Testis (tissue), 3 donors: Measurements from ENCODE around the gene PRKAG1. TPM values are rescaled to one million over a fixed set of nuclear protein-coding genes. Genes with fewer than 3 reads are reported as not detected.
A peak's percentile ranks its signal among the peaks of the same experiment; 100 is the strongest.

ENCODE experiments used
- DNase-seq: peaks from one replicate; pipeline ENCODE4 v3.0.0-alpha.2; 2019
- H3K27ac ChIP-seq, 2 donors: fragments of 200-600 bp; sonication (generic); one replicate each; pipeline ENCODE4 v1.5.1; 2019
- H3K27me3 ChIP-seq: fragments of 200-600 bp; sonication (generic); one replicate; pipeline ENCODE4 v1.5.1; 2019
- H3K36me3 ChIP-seq: fragments of 200-600 bp; sonication (generic); one replicate; pipeline ENCODE4 v1.5.1; 2017; ENCODE audit warnings: low read depth; ENCODE audit errors: missing control alignments
- H3K4me1 ChIP-seq: fragments of 200-600 bp; sonication (generic); one replicate; pipeline ENCODE4 v1.5.1; 2019
- H3K4me3 ChIP-seq, 2 donors: fragments of 200-600 bp; sonication (generic); one replicate each; pipeline ENCODE4 v1.5.1; 2017 to 2019
- H3K9me3 ChIP-seq: fragments of 200-600 bp; sonication (generic); one replicate; pipeline ENCODE4 v1.5.1; 2017
- POLR2A ChIP-seq: fragments of 450-650 bp; IDR thresholded peaks from one replicate; pipeline ENCODE4 v1.6.1; 2017; ENCODE audit warnings: antibody characterized with exemption, mild to moderate bottlenecking, moderate library complexity
- WGBS, 2 donors: methylation state at CpG; one replicate each; pipeline ENCODE4 v1.1.5; 2018; 5-methylcytosine and 5-hydroxymethylcytosine counted together
- intact Hi-C: fragments of 100-400 bp; cut with DNase I; formaldehyde crosslinking; loops from one replicate; pipeline ENCODE4 v1.15.1; 2023; ENCODE audit warnings: low total_unique reads
- polyA plus RNA-seq: library from polyadenylated mRNA; stranded (reverse); fragments of 350-450 nt; fragmentation: Illumina TruSeq; extraction: RNeasy Lipid Tissue Mini Kit (QIAGEN cat#74804); gene quantifications from one replicate; pipeline ENCODE4 v1.2.3, GENCODE V29; 2014; ENCODE audit warnings: low read depth, low replicate concordance; ENCODE audit not compliant: insufficient read depth
- total RNA-seq, 2 donors: library from RNA; depleted of rRNA; stranded (reverse); fragments of >200 nt; gene quantifications; one replicate each; pipeline ENCODE4 v1.2.3, GENCODE V29; 2016
- TF ChIP-seq, protein P1 (sequence below), 3 experiments: fragments of 450-650 bp in 2 of 3; fragments of 200-600 bp in 1 of 3; sonication (generic) in 1 of 3; IDR thresholded peaks; one replicate each; pipeline ENCODE4 v1.5.1; 2016 to 2019; ENCODE audit warnings: antibody characterized with exemption in 3 of 3, mild to moderate bottlenecking in 2 of 3, moderate library complexity in 1 of 3

The PRKAG1 gene
- total and polyA plus RNA-seq, 3 donors from 2014 or later, result 52.7 to 80.7 (median 59.6) TPM

- no peak for DNase-seq
- Histone ChIP-seq H3K27me3 (no peaks in the 10 kb centered on the region), H3K4me1 (peaks cover 27% of the 10 kb centered on the region), H3K27ac (no peak overlapping the region), H3K9me3 (no peaks in the 10 kb centered on the region), H3K36me3 (no peaks in the 10 kb centered on the region), H3K4me3 (no peak overlapping the region)
- intact Hi-C loops, result no loop called here
- WGBS, 2 donors, result 55 to 70% methylated on average over 6 of the region's 6 CpGs
- no peak for TF ChIP-seq POLR2A
- TF ChIP-seq, protein P1, sequence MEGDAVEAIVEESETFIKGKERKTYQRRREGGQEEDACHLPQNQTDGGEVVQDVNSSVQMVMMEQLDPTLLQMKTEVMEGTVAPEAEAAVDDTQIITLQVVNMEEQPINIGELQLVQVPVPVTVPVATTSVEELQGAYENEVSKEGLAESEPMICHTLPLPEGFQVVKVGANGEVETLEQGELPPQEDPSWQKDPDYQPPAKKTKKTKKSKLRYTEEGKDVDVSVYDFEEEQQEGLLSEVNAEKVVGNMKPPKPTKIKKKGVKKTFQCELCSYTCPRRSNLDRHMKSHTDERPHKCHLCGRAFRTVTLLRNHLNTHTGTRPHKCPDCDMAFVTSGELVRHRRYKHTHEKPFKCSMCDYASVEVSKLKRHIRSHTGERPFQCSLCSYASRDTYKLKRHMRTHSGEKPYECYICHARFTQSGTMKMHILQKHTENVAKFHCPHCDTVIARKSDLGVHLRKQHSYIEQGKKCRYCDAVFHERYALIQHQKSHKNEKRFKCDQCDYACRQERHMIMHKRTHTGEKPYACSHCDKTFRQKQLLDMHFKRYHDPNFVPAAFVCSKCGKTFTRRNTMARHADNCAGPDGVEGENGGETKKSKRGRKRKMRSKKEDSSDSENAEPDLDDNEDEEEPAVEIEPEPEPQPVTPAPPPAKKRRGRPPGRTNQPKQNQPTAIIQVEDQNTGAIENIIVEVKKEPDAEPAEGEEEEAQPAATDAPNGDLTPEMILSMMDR (IDR thresholded peaks at IDR 0.05), result no peak
Measured at GRCh38 chr12:48982397-48983080, 36.0 kb downstream of the PRKAG1 start.

GRCh38 chr12:48981757-48982157 is 36.8 kb downstream of the PRKAG1 start:
- H3K27ac ChIP-seq, result no peak overlapping the region
- WGBS, 2 donors, result 6 to 9% methylated on average over 13 of the region's 13 CpGs
- no peaks in the 10 kb centered on the region for H3K36me3 ChIP-seq
- H3K4me3 ChIP-seq, result peak overlapping the region in 1 of 2 donors; percentile 30
- no peak for DNase-seq
- H3K4me1 ChIP-seq, result peaks cover 27% of the 10 kb centered on the region
- intact Hi-C loops, result no loop called here
- TF ChIP-seq, protein P1 (IDR thresholded peaks at IDR 0.05), result no peak
- no peak for TF ChIP-seq POLR2A
- H3K9me3 ChIP-seq, result no peaks in the 10 kb centered on the region
- no peaks in the 10 kb centered on the region for H3K27me3 ChIP-seq

DNA sequence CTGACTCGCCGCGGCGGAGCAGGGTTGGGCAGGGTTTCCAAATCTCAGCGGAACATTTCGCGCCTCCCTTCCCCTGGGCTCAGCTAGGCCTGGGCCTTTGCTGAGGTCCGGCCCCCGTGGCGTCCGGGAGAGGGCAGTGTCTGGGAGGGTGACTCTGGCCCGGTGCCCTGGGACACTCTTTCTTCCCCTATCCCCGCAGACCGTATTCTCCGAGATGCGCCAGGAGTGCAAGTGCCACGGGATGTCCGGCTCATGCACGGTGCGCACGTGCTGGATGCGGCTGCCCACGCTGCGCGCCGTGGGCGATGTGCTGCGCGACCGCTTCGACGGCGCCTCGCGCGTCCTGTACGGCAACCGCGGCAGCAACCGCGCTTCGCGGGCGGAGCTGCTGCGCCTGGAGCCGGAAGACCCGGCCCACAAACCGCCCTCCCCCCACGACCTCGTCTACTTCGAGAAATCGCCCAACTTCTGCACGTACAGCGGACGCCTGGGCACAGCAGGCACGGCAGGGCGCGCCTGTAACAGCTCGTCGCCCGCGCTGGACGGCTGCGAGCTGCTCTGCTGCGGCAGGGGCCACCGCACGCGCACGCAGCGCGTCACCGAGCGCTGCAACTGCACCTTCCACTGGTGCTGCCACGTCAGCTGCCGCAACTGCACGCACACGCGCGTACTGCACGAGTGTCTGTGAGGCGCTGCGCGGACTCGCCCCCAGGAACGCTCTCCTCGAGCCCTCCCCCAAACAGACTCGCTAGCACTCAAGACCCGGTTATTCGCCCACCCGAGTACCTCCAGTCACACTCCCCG is 37.4 kb downstream of the PRKAG1 start:
- 0 to 4% methylated on average over 44 to 91 of the region's 91 CpGs for WGBS, 2 donors
- Histone ChIP-seq H3K27me3 (no peaks in the 10 kb centered on the region), H3K27ac (no peak overlapping the region), H3K4me1 (peaks cover 27% of the 10 kb centered on the region), H3K36me3 (no peaks in the 10 kb centered on the region), H3K9me3 (no peaks in the 10 kb centered on the region), H3K4me3 (peak overlapping the region; percentile 15 to 30)
- TF ChIP-seq, protein P1 (IDR thresholded peaks at IDR 0.05), result no peak
- TF ChIP-seq POLR2A, result no peak
- intact Hi-C loops, result no loop called here
- no peak for DNase-seq

- H3K4me1 ChIP-seq, result peaks cover 27% of the 10 kb centered on the region
- peak overlapping the region; percentile 15 to 30 for H3K4me3 ChIP-seq
Measured at GRCh38 chr12:48980389-48980952, 38.1 kb downstream of the PRKAG1 start.

More at GRCh38 chr12:48980389-48980952, 38.1 kb downstream of the PRKAG1 start:
- Histone ChIP-seq H3K9me3 (no peaks in the 10 kb centered on the region), H3K36me3 (no peaks in the 10 kb centered on the region), H3K27me3 (no peaks in the 10 kb centered on the region), H3K27ac (no peak overlapping the region)
- no peak for DNase-seq
- WGBS, 2 donors, result 2 to 4% methylated on average over 16 to 45 of the region's 46 CpGs
- TF ChIP-seq, protein P1 (IDR thresholded peaks at IDR 0.05), result no peak
- intact Hi-C loops, result no loop called here
